ENCODE measurements around the gene CDKN2AIPNL. TPM values are rescaled to one million over a fixed set of nuclear protein-coding genes. Genes with fewer than 3 reads are reported as not detected.
A peak's percentile ranks its signal among the peaks of the same experiment; 100 is the strongest.

Gene CDKN2AIPNL
- total RNA-seq (2021; ENCODE audit: unreplicated experiment): 43.6 TPM
- 36.1 TPM for polyA plus RNA-seq (2012; ENCODE audit: insufficient read length)
- Bru-seq, nascent RNA: percentile 75 among the genes with signal in this experiment
- BruChase-seq, experiment 1, labeled RNA remaining after a 2-hour chase: percentile 70 among the genes with signal in this experiment
- percentile 83 among the genes with signal in this experiment for BruChase-seq, experiment 2, labeled RNA remaining after a 6-hour chase
- long read RNA-seq, transcript CDKN2AIPNL-202 (3 exons, 1,223 nt): major isoform, 58 of 65 reads
- long read RNA-seq, partial matches to known transcripts: 0 of 65 reads
- long read RNA-seq, other reads (novel, unspliced or antisense): 7 of 65 reads

- ChIA-PET POLR2A (interaction anchor here (0.6 to 1.1 kb wide), 3 partner anchors 100 to 182 kb away, joined by 3 read pairs; no protein-coding TSS in a partner anchor), CTCF (interaction anchor here (1.1 to 1.4 kb wide), 2 partner anchors 100 to 175 kb away, joined by 3 to 5 read pairs; no protein-coding TSS in a partner anchor)
- peak; percentile 96 for TF ChIP-seq CTCF (IDR thresholded peaks at IDR 0.05)
- 0 out of 4 replicates have a peak, but pooled peaks of 1 of the 2 experiments have one; percentile 62 for TF ChIP-seq REST (IDR thresholded peaks at IDR 0.05; ENCODE audit: insufficient read depth in 1 of 2, low read depth in 2 of 2, low read length in 1 of 2)
- TF ChIP-seq POLR2AphosphoS5 (IDR thresholded peaks at IDR 0.05; ENCODE audit: low read depth, low read length): peak; percentile 91
- peak; percentile 93; the same call in 1 of the 2 replicates for TF ChIP-seq SIN3A (IDR thresholded peaks at IDR 0.05; ENCODE audit: borderline replicate concordance, insufficient read depth, low read depth, low read length)
- TF ChIP-seq TCF7L2 (IDR thresholded peaks at IDR 0.05; ENCODE audit: low read depth, low read length): peak; percentile 32; the same call in 1 of the 2 replicates
- H3K36me3 ChIP-seq (ENCODE audit: control insufficient read depth, insufficient read depth, low read length): peaks cover 2% of the 10 kb centered on the region; the same call in 1 of the 2 replicates
- DNase-seq (ENCODE audit: low read depth, low spot score) (peak; percentile 35), ATAC-seq (peak; percentile 100)
- no peaks in the 10 kb centered on the region for H3K9me3 ChIP-seq (ENCODE audit: control insufficient read depth, insufficient read depth, low read depth, low read length)
- intact Hi-C loops (cut with micrococcal nuclease; ENCODE audit: unreplicated experiment) (loop anchor here (5.0 kb wide), 1 partner anchor 111 kb away; no protein-coding TSS in a partner anchor), in situ Hi-C loops (cut with HindIII; ENCODE audit: low pct_unique_long_range_greater_than_20kb, low sequenced_read_pairs) (no loop called here)
- peak within 1 kb of the TSS; percentile 58 to 89 for H3K4me3 ChIP-seq (ENCODE audit: low read depth in 2 of 2, low read length in 2 of 2)
- H3K27ac ChIP-seq (ENCODE audit: low read length): peak within 1 kb of the TSS; percentile 94
- H3K27me3 ChIP-seq (ENCODE audit: control insufficient read depth, insufficient read depth, low read length): no peaks in the 10 kb centered on the region
- H3K4me1 ChIP-seq (ENCODE audit: control insufficient read depth, insufficient read depth, low read length): peaks cover 25% of the 10 kb centered on the region
- BruUV-seq (replicated peaks): no TSS peak
Observed at GRCh38 chr5:134411546-134412266, at the start of gene CDKN2AIPNL. TSS of gene CDKN2AIPNL (minus strand) at chr5:134411881. CDS start at chr5:134411854, 27 bp downstream.

GRCh38 chr5:134460551-134460950 is 48.9 kb upstream of the CDKN2AIPNL start:
- H3K4me3 ChIP-seq (ENCODE audit: low read depth in 2 of 2, low read length in 2 of 2): no peak overlapping the region
- in situ Hi-C loops (cut with HindIII; ENCODE audit: low pct_unique_long_range_greater_than_20kb, low sequenced_read_pairs): no loop called here
- ATAC-seq: no peak
- H3K27me3 ChIP-seq (ENCODE audit: control insufficient read depth, insufficient read depth, low read length): no peaks in the 10 kb centered on the region
- H3K27ac ChIP-seq (ENCODE audit: low read length): no peak overlapping the region
- POLR2A ChIA-PET: no interaction called here
- no peaks in the 10 kb centered on the region for H3K36me3 ChIP-seq (ENCODE audit: control insufficient read depth, insufficient read depth, low read length)
- BruUV-seq (replicated peaks): no TSS peak
- intact Hi-C loops (cut with micrococcal nuclease; ENCODE audit: unreplicated experiment): no loop called here
- CTCF ChIA-PET: no interaction called here
- no peak for DNase-seq (ENCODE audit: low read depth, low spot score)
- TF ChIP-seq TCF7L2 (IDR thresholded peaks at IDR 0.05; ENCODE audit: low read depth, low read length) (no peak), POLR2AphosphoS5 (IDR thresholded peaks at IDR 0.05; ENCODE audit: low read depth, low read length) (no peak), REST (IDR thresholded peaks at IDR 0.05; ENCODE audit: insufficient read depth in 1 of 2, low read depth in 2 of 2, low read length in 1 of 2) (no peak), CTCF (IDR thresholded peaks at IDR 0.05) (no peak), SIN3A (IDR thresholded peaks at IDR 0.05; ENCODE audit: borderline replicate concordance, insufficient read depth, low read depth, low read length) (no peak)
- peaks cover 8% of the 10 kb centered on the region for H3K4me1 ChIP-seq (ENCODE audit: control insufficient read depth, insufficient read depth, low read length)
- no peaks in the 10 kb centered on the region for H3K9me3 ChIP-seq (ENCODE audit: control insufficient read depth, insufficient read depth, low read depth, low read length)

Measured in Panc1 (cell line).